ENCODE results near the gene C1RL. TPM values are rescaled to one million over a fixed set of nuclear protein-coding genes. Genes with fewer than 3 reads are reported as not detected.

C1RL gene
- total RNA-seq, 1 donor from 2014 or later: 80.5 TPM

GRCh38 chr12:7154042-7154441 lies 45.0 kb upstream of the C1RL start:
- peak overlapping the region; percentile 22 for H3K27ac ChIP-seq
- H3K4me1 ChIP-seq: peaks cover 18% of the 10 kb centered on the region
- peaks cover 38% of the 10 kb centered on the region for H3K36me3 ChIP-seq
- peak; percentile 55 to 61 for ATAC-seq
- no peaks in the 10 kb centered on the region for H3K27me3 ChIP-seq (ENCODE audit: low read depth)
- H3K9me3 ChIP-seq: no peaks in the 10 kb centered on the region
- TF ChIP-seq, protein P1, sequence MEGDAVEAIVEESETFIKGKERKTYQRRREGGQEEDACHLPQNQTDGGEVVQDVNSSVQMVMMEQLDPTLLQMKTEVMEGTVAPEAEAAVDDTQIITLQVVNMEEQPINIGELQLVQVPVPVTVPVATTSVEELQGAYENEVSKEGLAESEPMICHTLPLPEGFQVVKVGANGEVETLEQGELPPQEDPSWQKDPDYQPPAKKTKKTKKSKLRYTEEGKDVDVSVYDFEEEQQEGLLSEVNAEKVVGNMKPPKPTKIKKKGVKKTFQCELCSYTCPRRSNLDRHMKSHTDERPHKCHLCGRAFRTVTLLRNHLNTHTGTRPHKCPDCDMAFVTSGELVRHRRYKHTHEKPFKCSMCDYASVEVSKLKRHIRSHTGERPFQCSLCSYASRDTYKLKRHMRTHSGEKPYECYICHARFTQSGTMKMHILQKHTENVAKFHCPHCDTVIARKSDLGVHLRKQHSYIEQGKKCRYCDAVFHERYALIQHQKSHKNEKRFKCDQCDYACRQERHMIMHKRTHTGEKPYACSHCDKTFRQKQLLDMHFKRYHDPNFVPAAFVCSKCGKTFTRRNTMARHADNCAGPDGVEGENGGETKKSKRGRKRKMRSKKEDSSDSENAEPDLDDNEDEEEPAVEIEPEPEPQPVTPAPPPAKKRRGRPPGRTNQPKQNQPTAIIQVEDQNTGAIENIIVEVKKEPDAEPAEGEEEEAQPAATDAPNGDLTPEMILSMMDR (IDR thresholded peaks at IDR 0.05): no peak
- intact Hi-C loops (cut with DNase I): no loop called here
- H3K4me3 ChIP-seq: no peak overlapping the region
- DNase-seq: no peak

DNA sequence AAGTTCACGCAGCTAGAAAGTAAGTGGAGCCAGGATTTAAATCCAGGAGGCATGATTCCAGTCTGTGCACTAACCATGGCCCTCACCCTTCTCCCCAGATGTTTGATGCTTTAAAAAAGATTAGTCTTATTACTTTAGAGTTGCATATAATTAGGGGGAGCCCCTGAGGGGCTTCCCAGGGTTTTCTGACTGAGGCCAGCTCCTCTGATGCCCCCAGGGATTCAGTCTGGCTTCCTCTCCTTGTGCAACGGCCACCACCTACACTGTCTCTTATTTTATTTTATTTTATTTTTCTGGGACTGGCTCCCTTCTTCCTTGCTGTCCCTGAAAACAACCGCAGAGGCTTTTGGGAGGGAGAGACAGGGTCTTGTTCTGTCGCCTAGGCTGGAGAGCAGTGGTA lies 43.8 kb upstream of the C1RL start:
- no peaks in the 10 kb centered on the region for H3K9me3 ChIP-seq
- H3K27ac ChIP-seq: peak overlapping the region; percentile 7
- H3K27me3 ChIP-seq (ENCODE audit: low read depth): no peaks in the 10 kb centered on the region
- DNase-seq (no peak), ATAC-seq (no peak)
- intact Hi-C loops (cut with DNase I): no loop called here
- H3K4me1 ChIP-seq: peaks cover 18% of the 10 kb centered on the region
- H3K36me3 ChIP-seq: peaks cover 45% of the 10 kb centered on the region
- TF ChIP-seq, protein P1 (IDR thresholded peaks at IDR 0.05): no peak
- H3K4me3 ChIP-seq: no peak overlapping the region

DNA sequence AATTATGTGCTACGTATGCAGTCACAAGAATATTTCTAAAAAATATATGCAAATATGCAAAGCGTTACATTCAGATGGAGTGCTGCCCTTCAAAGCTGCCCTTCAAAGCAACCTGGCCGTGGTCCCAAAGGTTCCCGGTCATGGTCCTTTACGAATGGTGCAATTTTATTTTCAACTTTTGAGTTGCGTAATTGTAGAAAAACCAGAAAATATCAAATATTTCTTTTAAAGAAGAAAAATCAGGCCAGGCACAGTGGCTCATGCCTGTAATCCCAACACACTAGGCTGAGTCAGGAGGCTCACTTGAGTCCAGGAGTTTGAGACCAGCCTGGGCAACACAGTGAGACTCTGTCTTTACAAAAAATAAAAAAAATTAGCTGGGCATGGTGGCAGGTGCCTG lies 42.5 kb upstream of the C1RL start:
- H3K9me3 ChIP-seq: no peaks in the 10 kb centered on the region
- peaks cover 18% of the 10 kb centered on the region for H3K4me1 ChIP-seq
- no peak overlapping the region for H3K27ac ChIP-seq
- DNase-seq: peak; percentile 68
- peak in 1 of 2 donors; percentile 32 for ATAC-seq
- no peak overlapping the region for H3K4me3 ChIP-seq
- no peaks in the 10 kb centered on the region for H3K27me3 ChIP-seq (ENCODE audit: low read depth)
- H3K36me3 ChIP-seq: peaks cover 50% of the 10 kb centered on the region
- TF ChIP-seq, protein P1 (IDR thresholded peaks at IDR 0.05): no peak
- intact Hi-C loops (cut with DNase I): no loop called here

GRCh38 chr12:7150841-7151240 lies 41.8 kb upstream of the C1RL start:
- ATAC-seq (no peak), DNase-seq (no peak)
- Histone ChIP-seq H3K4me3 (no peak overlapping the region), H3K36me3 (peaks cover 57% of the 10 kb centered on the region), H3K9me3 (no peaks in the 10 kb centered on the region), H3K4me1 (peaks cover 17% of the 10 kb centered on the region), H3K27me3 (ENCODE audit: low read depth) (no peaks in the 10 kb centered on the region), H3K27ac (no peak overlapping the region)
- TF ChIP-seq, protein P1 (IDR thresholded peaks at IDR 0.05): no peak
- intact Hi-C loops (cut with DNase I): no loop called here

- DNase-seq (no peak), ATAC-seq (no peak)
- Histone ChIP-seq H3K4me1 (peaks cover 13% of the 10 kb centered on the region), H3K36me3 (peaks cover 60% of the 10 kb centered on the region), H3K4me3 (no peak overlapping the region), H3K27ac (no peak overlapping the region), H3K9me3 (no peaks in the 10 kb centered on the region), H3K27me3 (ENCODE audit: low read depth) (no peaks in the 10 kb centered on the region)
- TF ChIP-seq, protein P1 (IDR thresholded peaks at IDR 0.05): no peak
- intact Hi-C loops (cut with DNase I): no loop called here
Observed at GRCh38 chr12:7150356-7150755, 41.3 kb upstream of the C1RL start.

DNA sequence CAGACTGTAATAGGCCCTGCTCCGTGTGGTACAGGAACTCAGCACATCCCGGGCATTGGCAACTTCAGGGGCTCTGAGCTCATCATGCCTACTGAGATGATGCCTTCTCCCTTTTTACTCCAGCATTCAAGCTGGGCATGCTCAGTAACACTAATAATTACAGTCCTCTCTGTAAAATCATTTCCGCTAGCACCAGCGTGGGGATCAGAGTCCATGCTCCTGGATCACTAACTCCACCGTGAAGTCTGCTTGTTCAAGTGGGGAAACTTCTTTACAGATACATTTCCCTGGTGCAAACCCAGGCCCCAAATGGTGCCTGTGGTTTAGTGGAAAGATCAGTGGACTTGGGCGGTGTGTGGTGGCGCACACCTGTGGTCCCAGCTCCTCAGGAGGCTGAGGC lies 37.9 kb upstream of the C1RL start:
- no peak for DNase-seq
- intact Hi-C loops (cut with DNase I): no loop called here
- no peak for ATAC-seq
- H3K4me1 ChIP-seq: no peaks in the 10 kb centered on the region
- H3K27me3 ChIP-seq (ENCODE audit: low read depth): no peaks in the 10 kb centered on the region
- no peak overlapping the region for H3K4me3 ChIP-seq
- no peak overlapping the region for H3K27ac ChIP-seq
- TF ChIP-seq, protein P1 (IDR thresholded peaks at IDR 0.05): no peak
- no peaks in the 10 kb centered on the region for H3K9me3 ChIP-seq
- peaks cover 47% of the 10 kb centered on the region for H3K36me3 ChIP-seq
